ENCODE measurements around the gene KIRREL1.

Gene KIRREL1

DNA sequence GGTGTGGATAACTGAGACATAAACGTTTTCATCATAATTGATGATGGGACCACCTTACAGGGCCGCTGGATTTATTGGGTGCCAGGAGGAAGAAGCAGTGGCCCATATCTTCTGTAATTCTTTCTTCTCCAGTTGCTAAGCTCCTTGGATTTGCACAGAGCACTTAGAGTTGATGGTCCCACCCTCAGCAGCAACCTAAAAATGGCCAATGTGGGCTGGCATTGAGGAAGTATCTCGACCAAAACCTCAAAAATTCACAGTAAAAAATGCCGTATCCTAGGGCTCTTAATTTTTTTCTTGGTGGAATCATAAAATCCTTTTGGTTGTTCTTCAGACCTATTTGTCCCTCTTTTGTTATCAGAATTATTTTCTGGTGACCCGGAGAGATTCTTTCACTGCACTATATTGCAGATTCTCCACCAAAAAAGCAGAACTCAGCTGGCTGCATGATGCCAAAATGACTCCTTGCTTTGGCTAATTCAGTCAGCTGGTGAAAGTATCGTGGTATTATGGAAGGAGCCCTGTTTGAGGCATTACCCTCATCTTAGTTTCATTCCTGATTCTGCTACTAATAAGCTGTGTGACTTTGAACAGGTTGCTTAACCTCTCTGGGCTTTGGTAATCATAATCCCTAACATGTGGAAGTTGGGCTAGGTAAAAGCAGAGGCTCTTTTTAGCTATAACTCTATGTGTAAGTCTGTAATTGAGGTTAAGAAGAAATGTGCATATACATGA, 27.6 kb downstream of the KIRREL1 start:
- Histone ChIP-seq H3K14ac (ENCODE audit: low read length in 2 of 2) (no peak overlapping the region), H2AFZ (ENCODE audit: low read depth, low read length) (no peak overlapping the region), H3K9me3 (ENCODE audit: control insufficient read depth, low read length) (no peaks in the 10 kb centered on the region), H4K91ac (ENCODE audit: low read length) (no peak overlapping the region), H4K8ac (ENCODE audit: low read length) (no peak overlapping the region), H3K36me3 (ENCODE audit: control insufficient read depth in 1 of 2, insufficient read depth in 2 of 2, low read depth in 1 of 2, low read length in 2 of 2) (peaks cover 0 to 27% of the 10 kb centered on the region in 2 experiments), H3K4me1 (ENCODE audit: control insufficient read depth, insufficient read depth, low read depth, low read length) (peaks cover 39% of the 10 kb centered on the region), H3K18ac (ENCODE audit: low read depth in 1 of 2, low read length in 2 of 2) (peak overlapping the region in 1 of 2 experiments; percentile 50), H3K23ac (ENCODE audit: low read length in 2 of 2) (no peak overlapping the region), H3K9ac (ENCODE audit: low read length) (peak overlapping the region; percentile 91), H2BK5ac (ENCODE audit: low read depth, low read length, poor library complexity, severe bottlenecking) (peak overlapping the region; percentile 19), H3K27me3 (ENCODE audit: control insufficient read depth in 1 of 2, insufficient read depth in 1 of 2, low read length in 2 of 2) (no peaks in the 10 kb centered on the region), H2BK120ac (ENCODE audit: low read depth, low read length) (no peak overlapping the region), H2AK5ac (ENCODE audit: low read length, severe bottlenecking) (peak overlapping the region; percentile 9), H3K27ac (ENCODE audit: low read length, poor library complexity, severe bottlenecking) (peak overlapping the region; percentile 98), H3K79me1 (replicated peaks; ENCODE audit: low read length, poor library complexity, severe bottlenecking) (no peaks in the 10 kb centered on the region), H2BK15ac (ENCODE audit: low read depth, poor library complexity, severe bottlenecking) (no peak overlapping the region), H3K4me2 (ENCODE audit: low read length, poor library complexity, severe bottlenecking) (no peak overlapping the region), H3K4ac (ENCODE audit: low read depth in 1 of 2, low read length in 2 of 2) (peak overlapping the region; percentile 46 to 55), H3K4me3 (ENCODE audit: insufficient read depth in 1 of 2, low read depth in 1 of 2, low read length in 2 of 2) (no peak overlapping the region), H2BK12ac (ENCODE audit: low read length in 2 of 2) (peak overlapping the region; percentile 64 to 78)
- WGBS: 50% methylated on average over 2 of the region's 6 CpGs
- DNase-seq: no peak

DNA sequence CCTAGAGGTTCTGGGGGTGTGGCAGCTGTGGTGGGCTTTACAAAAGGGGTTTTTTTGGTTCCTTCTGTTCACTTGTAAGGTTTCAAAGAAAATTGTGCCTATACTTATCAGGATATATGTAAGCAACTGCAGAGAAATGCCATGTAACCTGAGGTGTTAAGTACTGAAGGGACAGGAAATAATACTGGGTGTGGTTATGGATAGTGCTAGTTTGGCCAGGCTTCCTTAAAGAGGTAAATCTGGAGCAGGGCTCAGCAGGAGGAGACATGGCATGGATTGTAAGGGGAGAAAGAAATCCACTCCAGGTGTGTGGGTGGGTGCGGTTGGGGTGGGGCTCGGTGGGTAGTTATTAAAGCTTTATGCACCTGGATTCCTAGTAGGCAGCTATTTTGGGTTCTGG, 28.3 kb downstream of the KIRREL1 start:
- Histone ChIP-seq H2AFZ (ENCODE audit: low read depth, low read length) (no peak overlapping the region), H3K18ac (ENCODE audit: low read depth in 1 of 2, low read length in 2 of 2) (peak overlapping the region in 1 of 2 experiments; percentile 50), H3K36me3 (ENCODE audit: control insufficient read depth in 1 of 2, insufficient read depth in 2 of 2, low read depth in 1 of 2, low read length in 2 of 2) (peaks cover 4 to 26% of the 10 kb centered on the region in 2 experiments), H3K4me2 (ENCODE audit: low read length, poor library complexity, severe bottlenecking) (no peak overlapping the region), H2BK15ac (ENCODE audit: low read depth, poor library complexity, severe bottlenecking) (no peak overlapping the region), H3K4me3 (ENCODE audit: insufficient read depth in 1 of 2, low read depth in 1 of 2, low read length in 2 of 2) (no peak overlapping the region), H3K4ac (ENCODE audit: low read depth in 1 of 2, low read length in 2 of 2) (no peak overlapping the region), H3K14ac (ENCODE audit: low read length in 2 of 2) (no peak overlapping the region), H4K8ac (ENCODE audit: low read length) (no peak overlapping the region), H3K9ac (ENCODE audit: low read length) (peak overlapping the region; percentile 91), H3K9me3 (ENCODE audit: control insufficient read depth, low read length) (no peaks in the 10 kb centered on the region), H3K27ac (ENCODE audit: low read length, poor library complexity, severe bottlenecking) (peak overlapping the region; percentile 51), H2BK120ac (ENCODE audit: low read depth, low read length) (peak overlapping the region; percentile 50), H2BK5ac (ENCODE audit: low read depth, low read length, poor library complexity, severe bottlenecking) (no peak overlapping the region), H3K27me3 (ENCODE audit: control insufficient read depth in 1 of 2, insufficient read depth in 1 of 2, low read length in 2 of 2) (no peaks in the 10 kb centered on the region), H4K91ac (ENCODE audit: low read length) (no peak overlapping the region), H2BK12ac (ENCODE audit: low read length in 2 of 2) (peak overlapping the region in 1 of 2 experiments; percentile 19), H3K23ac (ENCODE audit: low read length in 2 of 2) (no peak overlapping the region), H3K4me1 (ENCODE audit: control insufficient read depth, insufficient read depth, low read depth, low read length) (peaks cover 41% of the 10 kb centered on the region), H3K79me1 (replicated peaks; ENCODE audit: low read length, poor library complexity, severe bottlenecking) (no peaks in the 10 kb centered on the region), H2AK5ac (ENCODE audit: low read length, severe bottlenecking) (no peak overlapping the region)
- 90% methylated on average over 2 of the region's 2 CpGs for WGBS
- DNase-seq: no peak

DNA sequence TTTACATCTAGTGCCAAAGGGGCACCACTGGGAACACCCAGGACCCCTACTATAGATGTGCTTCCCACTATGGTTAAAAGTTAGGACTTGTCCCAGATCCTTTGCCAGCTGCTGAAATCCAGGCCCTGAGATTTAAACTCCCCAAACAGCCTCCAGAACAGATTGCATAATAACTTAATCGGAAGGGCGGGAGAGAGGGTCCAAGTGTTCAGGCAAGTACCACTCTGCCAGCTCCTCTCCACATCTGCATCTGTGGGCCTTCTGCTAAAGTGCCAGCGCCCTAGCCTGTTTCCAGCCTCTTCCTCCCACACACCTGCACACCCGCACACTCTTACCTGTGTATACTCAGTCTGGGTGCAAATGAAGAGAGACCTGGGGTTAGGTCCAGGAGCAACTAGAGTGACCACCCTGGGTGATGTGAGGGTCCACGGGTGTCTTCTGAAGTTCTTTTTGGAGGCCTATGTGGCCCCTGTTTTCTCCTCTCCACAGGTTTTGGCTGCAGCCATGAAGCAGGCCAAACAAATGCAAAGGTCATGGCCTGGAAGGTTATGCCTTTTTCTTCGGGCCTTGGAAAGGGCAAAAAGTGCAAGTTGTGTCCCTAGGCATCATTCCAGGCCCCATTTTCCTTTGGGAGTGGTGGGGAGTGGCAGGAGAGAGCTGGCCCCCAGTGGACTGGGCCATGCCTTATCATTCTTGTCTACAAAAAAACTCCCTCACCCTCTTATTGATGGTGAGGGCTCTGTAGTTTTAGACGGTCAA, 29.3 kb downstream of the KIRREL1 start:
- Histone ChIP-seq H3K27ac (ENCODE audit: low read length, poor library complexity, severe bottlenecking) (peak overlapping the region; percentile 51), H2BK15ac (ENCODE audit: low read depth, poor library complexity, severe bottlenecking) (peak overlapping the region; percentile 65), H3K9ac (ENCODE audit: low read length) (peak overlapping the region; percentile 10), H4K91ac (ENCODE audit: low read length) (peak overlapping the region; percentile 73), H3K36me3 (ENCODE audit: control insufficient read depth in 1 of 2, insufficient read depth in 2 of 2, low read depth in 1 of 2, low read length in 2 of 2) (peaks cover 14 to 30% of the 10 kb centered on the region in 2 experiments), H3K79me1 (replicated peaks; ENCODE audit: low read length, poor library complexity, severe bottlenecking) (no peaks in the 10 kb centered on the region), H4K8ac (ENCODE audit: low read length) (peak overlapping the region; percentile 57), H3K14ac (ENCODE audit: low read length in 2 of 2) (no peak overlapping the region), H2BK120ac (ENCODE audit: low read depth, low read length) (no peak overlapping the region), H3K27me3 (ENCODE audit: control insufficient read depth in 1 of 2, insufficient read depth in 1 of 2, low read length in 2 of 2) (no peaks in the 10 kb centered on the region), H3K9me3 (ENCODE audit: control insufficient read depth, low read length) (no peaks in the 10 kb centered on the region), H3K23ac (ENCODE audit: low read length in 2 of 2) (no peak overlapping the region), H3K4me1 (ENCODE audit: control insufficient read depth, insufficient read depth, low read depth, low read length) (peaks cover 42% of the 10 kb centered on the region), H2BK5ac (ENCODE audit: low read depth, low read length, poor library complexity, severe bottlenecking) (no peak overlapping the region), H3K4me3 (ENCODE audit: insufficient read depth in 1 of 2, low read depth in 1 of 2, low read length in 2 of 2) (peak overlapping the region in 1 of 2 experiments; percentile 22), H3K4me2 (ENCODE audit: low read length, poor library complexity, severe bottlenecking) (no peak overlapping the region), H2BK12ac (ENCODE audit: low read length in 2 of 2) (no peak overlapping the region), H3K4ac (ENCODE audit: low read depth in 1 of 2, low read length in 2 of 2) (peak overlapping the region; percentile 32 to 61), H2AK5ac (ENCODE audit: low read length, severe bottlenecking) (peak overlapping the region; percentile 26), H3K18ac (ENCODE audit: low read depth in 1 of 2, low read length in 2 of 2) (peak overlapping the region; percentile 37 to 44), H2AFZ (ENCODE audit: low read depth, low read length) (no peak overlapping the region)
- DNase-seq: no peak
- WGBS: 74% methylated on average over 6 of the region's 7 CpGs

DNA sequence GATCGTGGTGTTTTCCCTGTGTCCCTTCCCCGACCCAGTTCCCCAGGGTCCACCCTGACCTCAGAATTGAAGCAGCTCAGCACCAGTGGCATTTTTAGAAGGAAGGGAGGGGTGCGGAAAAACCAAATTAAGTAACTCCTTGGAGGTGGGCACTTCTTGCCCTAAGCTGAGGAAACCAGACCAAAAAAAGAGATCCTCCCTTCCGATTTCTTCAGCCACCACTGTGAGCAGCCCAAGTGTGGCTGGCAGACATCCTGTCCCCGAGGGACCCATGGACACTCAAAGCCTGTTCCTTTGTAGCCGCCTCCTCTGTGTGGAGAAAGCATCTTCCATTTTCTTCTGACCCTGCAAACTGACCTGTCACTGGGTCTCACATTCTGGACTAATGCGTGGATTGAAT, 31.3 kb downstream of the KIRREL1 start:
- Histone ChIP-seq H2BK5ac (ENCODE audit: low read depth, low read length, poor library complexity, severe bottlenecking) (no peak overlapping the region), H3K18ac (ENCODE audit: low read depth in 1 of 2, low read length in 2 of 2) (peak overlapping the region; percentile 48 to 55), H2BK15ac (ENCODE audit: low read depth, poor library complexity, severe bottlenecking) (no peak overlapping the region), H3K9me3 (ENCODE audit: control insufficient read depth, low read length) (no peaks in the 10 kb centered on the region), H3K4ac (ENCODE audit: low read depth in 1 of 2, low read length in 2 of 2) (peak overlapping the region; percentile 20 to 35), H3K79me1 (replicated peaks; ENCODE audit: low read length, poor library complexity, severe bottlenecking) (no peaks in the 10 kb centered on the region), H3K36me3 (ENCODE audit: control insufficient read depth in 1 of 2, insufficient read depth in 2 of 2, low read depth in 1 of 2, low read length in 2 of 2) (peaks cover 18 to 30% of the 10 kb centered on the region in 2 experiments), H3K14ac (ENCODE audit: low read length in 2 of 2) (no peak overlapping the region), H3K27ac (ENCODE audit: low read length, poor library complexity, severe bottlenecking) (peak overlapping the region; percentile 89), H2BK120ac (ENCODE audit: low read depth, low read length) (no peak overlapping the region), H3K23ac (ENCODE audit: low read length in 2 of 2) (peak overlapping the region in 1 of 2 experiments; percentile 41), H2BK12ac (ENCODE audit: low read length in 2 of 2) (peak overlapping the region in 1 of 2 experiments; percentile 23), H4K8ac (ENCODE audit: low read length) (no peak overlapping the region), H2AK5ac (ENCODE audit: low read length, severe bottlenecking) (peak overlapping the region; percentile 90), H3K27me3 (ENCODE audit: control insufficient read depth in 1 of 2, insufficient read depth in 1 of 2, low read length in 2 of 2) (no peaks in the 10 kb centered on the region), H3K4me3 (ENCODE audit: insufficient read depth in 1 of 2, low read depth in 1 of 2, low read length in 2 of 2) (peak overlapping the region in 1 of 2 experiments; percentile 27), H2AFZ (ENCODE audit: low read depth, low read length) (no peak overlapping the region), H3K9ac (ENCODE audit: low read length) (peak overlapping the region; percentile 53), H3K4me1 (ENCODE audit: control insufficient read depth, insufficient read depth, low read depth, low read length) (peaks cover 40% of the 10 kb centered on the region), H3K4me2 (ENCODE audit: low read length, poor library complexity, severe bottlenecking) (no peak overlapping the region), H4K91ac (ENCODE audit: low read length) (peak overlapping the region; percentile 27)
- no peak for DNase-seq
- WGBS: 76% methylated on average over 7 of the region's 7 CpGs

All from mesenchymal stem cell (in vitro differentiated cells and primary cell).